HG03060 (cell line): ENCODE data around the gene AGAP2.
"Not testable (repeated sequence)": the region's sequence is repeated elsewhere in the genome, so short reads cannot be mapped to it uniquely, and the experiment has no call there.

Experiments
- ATAC-seq: cut with Tn5 transposase; IDR thresholded peaks from one replicate; pipeline ENCODE4 v1.9.1; 2021; ENCODE audit warnings: low read depth, moderate number of reproducible peaks; ENCODE audit not compliant: unreplicated experiment

AGAP2 gene

GRCh38 chr12:57738661-57739237 lies at the start of gene AGAP2:
Gene AGAP2, minus strand, starts transcription at chr12:57738742. Its CDS starts 496 bp downstream, at chr12:57738246.
- no peak for ATAC-seq

GRCh38 chr12:57783861-57784260 lies 45.3 kb upstream of the AGAP2 start:
- no peak for ATAC-seq

GRCh38 chr12:57783466-57783801 lies 44.9 kb upstream of the AGAP2 start:
- ATAC-seq: no peak

GRCh38 chr12:57782608-57783465 lies 44.3 kb upstream of the AGAP2 start, which contains the start of gene TSFM:
Gene TSFM, plus strand, starts transcription at chr12:57782787. Its CDS starts 15 bp downstream, at chr12:57782802.
- peak; percentile 79 for ATAC-seq

- no peak for ATAC-seq
These were observed 43.7 kb upstream of the AGAP2 start for GRCh38 chr12:57782243-57782607.

GRCh38 chr12:57781801-57782200 lies 43.3 kb upstream of the AGAP2 start:
- no peak for ATAC-seq

GRCh38 chr12:57781244-57781643 lies 42.7 kb upstream of the AGAP2 start:
- no peak for ATAC-seq

GRCh38 chr12:57780284-57780897 lies 41.8 kb upstream of the AGAP2 start:
- ATAC-seq: no peak

GRCh38 chr12:57779736-57780135 lies 41.2 kb upstream of the AGAP2 start:
- no peak for ATAC-seq

GRCh38 chr12:57777911-57778310 lies 39.4 kb upstream of the AGAP2 start:
- no peak for ATAC-seq

- no peak for ATAC-seq
These were observed 38.8 kb upstream of the AGAP2 start for GRCh38 chr12:57777367-57777766.

- no peak for ATAC-seq
These were observed 37.7 kb upstream of the AGAP2 start for GRCh38 chr12:57776247-57776587.

GRCh38 chr12:57775563-57776246 lies 37.2 kb upstream of the AGAP2 start:
- no peak for ATAC-seq

- ATAC-seq: no peak
These were observed 36.5 kb upstream of the AGAP2 start for GRCh38 chr12:57775044-57775443.

- not testable (repeated sequence) for ATAC-seq
These were observed 36.1 kb upstream of the AGAP2 start for GRCh38 chr12:57774634-57775033.

- no peak for ATAC-seq
These were observed 34.1 kb upstream of the AGAP2 start, which contains the start of gene EEF1AKMT3 for GRCh38 chr12:57772429-57773322. Gene EEF1AKMT3, plus strand, starts transcription at chr12:57772614. Its CDS starts 111 bp downstream, at chr12:57772725.

- ATAC-seq: peak; percentile 64
These were observed 33.4 kb upstream of the AGAP2 start, which contains the start of gene METTL1 for GRCh38 chr12:57771873-57772428. Gene METTL1, minus strand, starts transcription at chr12:57772105. Its CDS starts 22 bp downstream, at chr12:57772083.

- ATAC-seq: peak; percentile 51
These were observed 32.8 kb upstream of the AGAP2 start for GRCh38 chr12:57771236-57771872.

- no peak for ATAC-seq
These were observed 32.2 kb upstream of the AGAP2 start for GRCh38 chr12:57770734-57771133.
